ENCODE measurements around the gene KLHL41.
"Not testable (repeated sequence)": the region's sequence is repeated elsewhere in the genome, so short reads cannot be mapped to it uniquely, and the experiment has no call there.

The KLHL41 gene

GRCh38 chr2:169525434-169525833, 15.9 kb downstream of the KLHL41 start (continued):
- TF ChIP-seq TSHZ2 (CRISPR knock-in tag; IDR thresholded peaks at IDR 0.05) (no peak), ESRRG (CRISPR knock-in tag; IDR thresholded peaks at IDR 0.05) (no peak), ZNF8 (CRISPR knock-in tag; IDR thresholded peaks at IDR 0.05) (no peak), PPARA (CRISPR knock-in tag; IDR thresholded peaks at IDR 0.05; ENCODE audit: borderline replicate concordance) (no peak), OSR1 (CRISPR knock-in tag; IDR thresholded peaks at IDR 0.05) (no peak), ZFP30 (CRISPR knock-in tag; IDR thresholded peaks at IDR 0.05) (no peak), ZC3H10 (CRISPR knock-in tag; IDR thresholded peaks at IDR 0.05) (no peak), GLIS3 (CRISPR knock-in tag; IDR thresholded peaks at IDR 0.05) (no peak), CSDC2 (CRISPR knock-in tag; IDR thresholded peaks at IDR 0.05) (no peak)

- TF ChIP-seq TSHZ2 (CRISPR knock-in tag; IDR thresholded peaks at IDR 0.05), result no peak
- TF ChIP-seq ZNF70 (CRISPR knock-in tag; IDR thresholded peaks at IDR 0.05), result no peak
- TF ChIP-seq TCF4 (CRISPR knock-in tag; IDR thresholded peaks at IDR 0.05; ENCODE audit: borderline replicate concordance), result no peak
- no peak for TF ChIP-seq BACH2 (CRISPR knock-in tag; IDR thresholded peaks at IDR 0.05; ENCODE audit: borderline replicate concordance)
- no peak for TF ChIP-seq ISL1 (CRISPR knock-in tag; IDR thresholded peaks at IDR 0.05)
- no peak for TF ChIP-seq ZFP30 (CRISPR knock-in tag; IDR thresholded peaks at IDR 0.05)
- TF ChIP-seq TOX (CRISPR knock-in tag; IDR thresholded peaks at IDR 0.05; ENCODE audit: borderline replicate concordance), result no peak
- TF ChIP-seq POU6F1 (CRISPR knock-in tag; IDR thresholded peaks at IDR 0.05; ENCODE audit: borderline replicate concordance, low read depth), result no peak
- no peak for TF ChIP-seq ARNTL (CRISPR knock-in tag; IDR thresholded peaks at IDR 0.05; ENCODE audit: borderline replicate concordance, low read depth)
- ATAC-seq, result no peak
These were observed 16.9 kb downstream of the KLHL41 start for GRCh38 chr2:169526451-169526850.

- TF ChIP-seq ZNF565 (CRISPR knock-in tag; conservative IDR thresholded peaks at IDR 0.05; ENCODE audit: low read depth), result no peak
- no peak for TF ChIP-seq TOX (CRISPR knock-in tag; IDR thresholded peaks at IDR 0.05; ENCODE audit: borderline replicate concordance)
- no peak for TF ChIP-seq GLIS3 (CRISPR knock-in tag; IDR thresholded peaks at IDR 0.05)
- no peak for TF ChIP-seq ZNF8 (CRISPR knock-in tag; IDR thresholded peaks at IDR 0.05)
- no peak for TF ChIP-seq TCF4 (CRISPR knock-in tag; IDR thresholded peaks at IDR 0.05; ENCODE audit: borderline replicate concordance)
- TF ChIP-seq ESRRG (CRISPR knock-in tag; IDR thresholded peaks at IDR 0.05), result no peak
- TF ChIP-seq PATZ1 (CRISPR knock-in tag; IDR thresholded peaks at IDR 0.05; ENCODE audit: borderline replicate concordance), result no peak
- TF ChIP-seq OSR1 (CRISPR knock-in tag; IDR thresholded peaks at IDR 0.05), result no peak
- no peak for TF ChIP-seq CSDC2 (CRISPR knock-in tag; IDR thresholded peaks at IDR 0.05)
- TF ChIP-seq ISL1 (CRISPR knock-in tag; IDR thresholded peaks at IDR 0.05), result no peak
- no peak for TF ChIP-seq CSRNP3 (CRISPR knock-in tag; IDR thresholded peaks at IDR 0.05)
- no peak for TF ChIP-seq CREB5 (CRISPR knock-in tag; IDR thresholded peaks at IDR 0.05; ENCODE audit: low read depth)
- no peak for TF ChIP-seq POU6F1 (CRISPR knock-in tag; IDR thresholded peaks at IDR 0.05; ENCODE audit: borderline replicate concordance, low read depth)
- no peak for TF ChIP-seq ZNF70 (CRISPR knock-in tag; IDR thresholded peaks at IDR 0.05)
- TF ChIP-seq ZC3H10 (CRISPR knock-in tag; IDR thresholded peaks at IDR 0.05), result no peak
- TF ChIP-seq SNAI2 (CRISPR knock-in tag; IDR thresholded peaks at IDR 0.05), result no peak
- TF ChIP-seq RARB (CRISPR knock-in tag; IDR thresholded peaks at IDR 0.05), result no peak
- no peak for TF ChIP-seq PPARA (CRISPR knock-in tag; IDR thresholded peaks at IDR 0.05; ENCODE audit: borderline replicate concordance)
- no peak for TF ChIP-seq BACH2 (CRISPR knock-in tag; IDR thresholded peaks at IDR 0.05; ENCODE audit: borderline replicate concordance)
- peak; percentile 91 for ATAC-seq
These were observed 18.8 kb downstream of the KLHL41 start for GRCh38 chr2:169528271-169528701.

- ATAC-seq, result not testable (repeated sequence)
These were observed 30.0 kb downstream of the KLHL41 start for GRCh38 chr2:169539460-169539859.

Data from SK-N-SH treated with all-trans-retinoic acid at 6 μM for 48 hours (cell line).